IPS DF 4.7 (cell line): ENCODE data around the gene MAPK10.
A peak's percentile ranks its signal among the peaks of the same experiment; 100 is the strongest.

Experiments used
- DNase-seq: peaks from one replicate; pipeline ENCODE4 v3.0.0-alpha.2; 2013; ENCODE audit warnings: low spot score; ENCODE audit errors: extremely low read depth

The MAPK10 gene

DNA sequence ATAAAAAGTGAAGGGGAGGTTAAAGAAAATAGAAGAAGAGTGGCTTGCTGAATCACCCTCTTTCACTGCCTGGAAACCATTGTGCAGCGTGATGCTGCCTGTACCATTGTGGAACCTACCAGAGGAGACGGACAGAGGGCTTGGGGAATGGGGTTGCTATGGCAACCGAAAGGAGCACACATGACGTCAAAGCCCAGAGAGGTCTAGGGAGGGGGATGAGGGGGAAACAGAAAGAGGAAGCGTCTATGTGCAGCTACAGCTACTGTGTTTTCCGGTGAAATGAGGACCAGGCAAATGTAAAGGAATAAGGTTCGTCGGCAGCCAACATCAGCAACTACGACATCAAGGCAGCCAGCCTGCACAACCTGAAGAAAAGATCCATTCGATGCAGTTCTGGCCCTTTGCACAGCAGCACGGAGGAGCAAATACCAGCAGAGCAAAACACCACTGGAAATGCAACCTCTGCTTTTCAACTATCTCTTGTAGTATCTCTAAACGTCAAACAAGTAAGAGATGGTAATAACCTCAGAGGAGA, at the start of gene MAPK10:
Gene MAPK10 (minus strand): TSS at position 110 of the 535 bp plus-strand sequence.
- DNase-seq = peak; percentile 72

DNA sequence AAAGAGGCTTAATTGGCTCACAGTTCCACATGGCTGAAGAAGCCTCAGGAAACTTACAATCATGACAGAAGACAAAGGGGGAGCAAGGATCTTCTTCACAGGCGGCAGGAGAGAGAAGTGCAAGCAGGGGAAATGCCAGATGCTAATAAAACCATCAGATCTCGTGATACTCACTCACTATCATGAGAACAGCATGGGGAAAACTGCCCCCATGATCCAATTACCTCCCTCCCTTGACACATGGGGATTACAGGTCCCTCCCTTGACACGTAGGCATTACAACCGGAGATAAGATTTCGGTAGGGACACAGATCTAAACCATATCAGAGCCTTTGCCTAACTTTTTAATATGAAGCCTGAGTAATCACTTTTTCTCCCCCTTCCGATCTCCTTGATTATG, 43.7 kb upstream of the MAPK10 start:
- no peak for DNase-seq

DNA sequence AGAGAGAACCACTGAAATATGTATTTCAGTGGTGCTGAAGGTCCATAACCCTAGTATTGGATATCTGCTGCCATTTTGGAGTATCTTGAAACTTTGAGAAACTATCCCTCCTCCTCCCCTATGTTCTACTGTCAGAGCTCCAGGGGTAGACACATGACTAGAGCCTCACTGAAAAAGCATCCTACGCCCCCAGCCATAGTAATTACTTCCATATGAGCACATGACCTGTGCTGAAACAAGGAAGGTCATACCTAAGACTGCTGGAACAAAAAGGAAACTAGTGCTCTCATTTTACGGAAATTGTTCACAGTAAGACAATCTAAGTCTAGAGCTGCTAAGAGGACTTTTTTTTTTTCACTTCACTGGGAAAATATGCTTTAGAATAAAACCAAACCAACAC, 42.0 kb upstream of the MAPK10 start:
- DNase-seq = no peak

DNA sequence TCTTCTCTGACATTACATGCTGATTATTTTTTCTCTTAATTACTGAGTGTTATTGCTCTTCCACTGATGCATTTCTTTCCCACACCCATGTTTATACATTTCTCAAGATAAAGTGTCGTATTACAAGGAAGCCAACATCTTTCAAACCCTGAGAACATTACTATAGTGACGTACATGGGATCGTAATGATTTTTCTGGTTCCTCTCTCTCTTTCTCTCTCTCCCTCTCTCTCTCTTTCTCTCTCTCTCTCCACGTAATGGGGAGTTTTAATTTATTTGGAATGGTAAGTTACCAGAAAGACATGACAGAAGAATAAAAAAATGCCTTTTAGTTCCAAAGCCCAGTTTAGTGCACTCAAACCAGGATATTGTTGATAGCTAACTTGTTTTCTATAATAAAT, 40.4 kb upstream of the MAPK10 start:
- DNase-seq = no peak

DNA sequence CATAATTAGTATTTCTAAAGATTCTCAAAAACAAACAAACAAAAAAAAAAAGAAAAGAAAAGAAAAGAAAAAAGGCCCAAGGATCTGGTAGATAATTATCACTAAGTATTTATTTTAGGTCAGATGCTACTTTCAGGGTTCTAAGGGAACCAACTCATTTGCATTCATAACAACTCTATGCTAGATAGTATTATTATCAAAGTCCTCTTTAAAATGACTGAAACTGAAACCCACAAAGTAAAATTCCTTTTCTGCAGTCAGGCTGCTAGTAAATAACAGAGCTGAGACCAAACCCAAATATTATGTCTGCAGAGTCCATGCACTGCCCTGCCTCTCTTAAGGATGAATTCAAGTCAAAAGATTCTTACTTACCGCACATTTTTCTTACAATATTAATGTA, 38.3 kb upstream of the MAPK10 start:
- no peak for DNase-seq

DNA sequence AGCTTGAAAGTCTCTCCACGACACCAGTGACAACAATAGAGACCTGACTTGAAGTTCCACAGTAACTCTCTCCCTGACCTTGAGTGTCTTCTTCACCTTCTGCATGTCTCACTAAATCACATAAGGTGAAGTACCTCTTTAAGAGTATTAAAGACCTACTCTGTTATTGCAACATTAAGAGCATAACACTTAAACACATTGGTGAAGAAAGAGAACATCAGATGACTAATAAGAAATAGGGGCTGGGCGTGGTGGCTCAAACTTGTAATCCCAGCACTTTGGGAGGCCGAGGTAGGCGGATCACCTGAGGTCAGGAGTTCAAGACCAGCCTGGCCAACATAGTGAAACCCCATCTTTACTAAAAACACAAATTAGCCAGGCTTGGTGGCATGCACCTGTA, 33.9 kb upstream of the MAPK10 start:
- DNase-seq = no peak

DNA sequence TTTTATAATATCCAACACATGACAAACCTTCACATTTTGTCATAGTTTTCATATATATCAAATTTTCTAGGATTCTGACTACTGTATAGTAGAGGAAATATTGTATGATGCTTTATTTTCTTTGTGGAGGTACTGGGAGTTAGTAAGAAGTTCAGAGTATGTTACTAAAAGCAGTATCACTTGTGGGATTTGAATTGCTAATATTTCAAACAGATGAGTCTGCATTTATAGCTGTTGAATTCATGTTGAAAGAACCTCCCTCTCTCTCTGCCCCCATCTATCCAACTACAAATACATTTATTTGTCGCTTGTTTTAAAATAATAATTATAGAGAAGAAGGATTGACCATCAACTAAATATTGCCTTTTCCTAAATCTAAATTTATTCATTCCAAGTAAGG, 29.8 kb upstream of the MAPK10 start:
- no peak for DNase-seq

DNA sequence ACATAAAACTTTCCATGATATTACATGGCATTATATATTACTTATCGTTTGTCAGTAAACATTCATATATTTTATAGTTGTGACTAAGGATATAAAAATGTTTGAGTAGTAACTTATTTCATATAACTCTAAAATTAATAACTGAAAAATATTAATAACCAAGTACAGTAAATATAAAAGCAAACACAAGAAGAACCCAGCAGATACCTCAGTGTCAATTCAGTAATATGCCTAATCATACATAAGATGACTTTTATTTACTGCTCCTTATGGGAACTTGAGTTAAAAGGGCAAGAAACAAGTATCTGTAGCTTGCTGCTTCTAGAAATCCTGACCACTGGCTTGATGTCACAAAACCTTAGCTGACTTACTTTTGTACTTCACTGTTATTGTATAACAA, 28.4 kb upstream of the MAPK10 start:
- no peak for DNase-seq

DNA sequence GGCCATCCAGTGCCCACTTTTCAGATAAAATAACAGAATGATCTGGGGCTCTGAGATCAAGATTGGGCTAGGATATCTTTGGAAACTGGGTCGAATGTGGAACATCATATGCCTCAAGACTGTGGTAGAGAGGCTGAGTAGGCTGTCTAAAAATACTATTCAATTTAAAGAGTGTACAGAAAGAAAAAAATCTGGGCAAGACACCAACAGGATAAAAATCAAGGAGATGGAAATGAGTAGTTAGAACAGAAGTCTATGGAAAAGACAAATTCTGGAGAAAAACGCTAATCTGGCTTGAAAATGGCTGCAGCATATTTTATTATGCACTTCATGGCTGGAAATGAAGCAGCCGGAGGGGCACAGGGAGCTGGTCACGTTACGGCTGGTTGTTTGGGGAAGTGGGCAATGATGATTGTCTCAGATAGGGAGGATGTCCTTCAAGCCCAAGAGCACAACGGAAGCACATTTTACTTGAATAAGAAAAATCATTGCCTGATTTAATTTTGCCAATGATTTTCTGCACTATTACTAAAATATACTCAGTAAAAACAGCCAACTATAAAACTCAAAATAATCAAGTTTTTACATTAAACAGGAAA, 27.1 kb upstream of the MAPK10 start:
- DNase-seq = no peak

DNA sequence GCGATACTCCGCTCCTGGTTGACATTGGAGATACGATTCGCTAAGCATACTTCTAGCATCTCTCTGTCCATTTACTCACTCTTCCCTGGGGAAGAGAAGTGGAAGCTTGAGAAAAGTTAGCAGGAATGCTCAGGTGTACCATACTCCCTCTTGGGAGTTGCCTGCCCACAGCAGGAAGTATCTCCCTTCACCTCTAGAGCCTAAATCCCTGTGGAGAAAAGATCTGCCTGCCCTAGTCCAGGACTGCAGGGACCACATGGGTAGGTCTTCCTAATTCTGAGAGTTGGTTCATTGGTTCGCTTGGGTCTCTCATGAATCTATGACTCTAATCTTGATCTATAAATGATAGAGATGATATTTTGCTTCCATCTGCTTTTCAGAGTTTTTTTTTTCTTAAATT, 26.3 kb upstream of the MAPK10 start:
- no peak for DNase-seq

DNA sequence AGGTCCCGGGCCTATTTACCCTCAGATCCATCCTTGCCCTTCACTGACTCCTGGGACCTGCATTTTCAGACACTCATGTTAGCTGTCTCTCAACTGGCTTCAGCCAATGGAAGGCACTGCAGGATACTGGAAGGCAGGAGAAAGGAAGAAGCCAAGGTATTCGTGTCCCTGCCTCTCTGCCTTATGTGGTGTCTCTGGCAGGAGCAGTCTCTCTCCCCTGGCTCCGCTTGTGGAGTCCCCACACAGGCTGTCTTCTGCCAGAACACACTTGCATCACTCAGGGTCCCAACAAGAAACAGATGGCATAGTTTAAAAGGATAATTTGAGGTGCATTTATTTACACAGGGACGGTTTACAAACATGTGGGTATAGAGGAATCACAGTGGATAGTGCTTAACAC, 21.6 kb upstream of the MAPK10 start:
- DNase-seq = no peak

DNA sequence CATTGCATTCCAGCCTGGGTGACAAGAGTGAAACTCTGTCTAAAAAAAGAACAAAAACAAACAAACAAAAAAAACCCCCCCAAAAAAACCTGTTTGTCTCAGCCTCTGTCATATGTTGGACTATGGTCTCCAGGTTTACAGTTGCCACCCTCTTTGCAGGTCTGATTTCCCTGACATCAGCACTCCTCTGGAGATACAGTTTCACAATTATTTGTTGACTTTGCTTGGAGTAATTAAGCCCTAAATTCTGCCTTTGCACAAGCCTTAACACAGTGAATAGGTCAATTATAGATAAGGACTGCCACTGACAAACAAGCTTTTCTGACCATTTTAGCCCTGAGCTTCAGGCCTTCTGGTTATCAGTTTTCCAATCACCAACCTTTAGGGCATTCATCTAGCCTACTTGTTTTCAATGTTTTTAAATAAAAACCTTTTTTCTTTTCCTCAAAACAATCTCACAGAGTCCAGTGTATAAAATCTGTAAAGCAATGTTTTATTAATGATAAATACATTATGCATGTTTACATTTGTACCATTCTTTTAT, 20.4 kb upstream of the MAPK10 start:
- DNase-seq = no peak

DNA sequence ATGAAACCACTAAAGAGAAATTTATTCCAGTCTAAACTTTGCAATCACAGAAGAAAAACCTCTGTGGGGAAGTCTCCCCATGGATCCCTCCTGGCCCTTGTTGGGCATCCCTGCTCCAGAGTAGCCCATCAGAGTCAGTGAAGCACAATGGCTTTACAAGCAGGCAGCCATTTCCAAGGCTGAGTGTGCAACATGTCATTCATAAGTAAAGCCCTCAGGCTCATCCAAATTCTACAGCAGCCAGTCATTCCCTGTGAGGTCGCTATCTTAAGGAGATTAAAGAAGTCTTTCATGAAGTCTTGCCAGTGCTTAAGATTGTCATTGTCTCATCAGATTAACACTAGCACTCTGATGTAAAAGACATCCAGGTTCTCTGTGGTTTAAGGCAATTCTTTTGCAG, 17.0 kb upstream of the MAPK10 start:
- DNase-seq = no peak

DNA sequence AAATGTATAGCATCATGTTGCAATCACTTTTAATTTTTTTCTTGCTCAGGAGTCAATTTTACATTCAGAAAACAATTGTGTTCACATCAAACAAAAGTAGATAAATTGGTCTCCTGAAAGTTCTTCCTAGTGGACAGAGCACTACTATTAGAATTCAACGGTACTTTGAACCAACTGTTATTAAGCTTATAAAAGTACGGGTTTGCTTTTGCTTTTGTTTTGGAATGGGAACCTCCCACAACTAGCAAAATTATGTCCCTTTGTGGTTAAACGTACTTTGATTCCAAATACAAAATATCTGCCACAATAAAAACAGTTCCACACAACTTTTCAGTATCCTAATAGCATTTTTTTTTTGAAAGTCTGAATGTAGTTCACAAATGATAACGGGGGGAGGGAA, 8.6 kb upstream of the MAPK10 start:
- no peak for DNase-seq

DNA sequence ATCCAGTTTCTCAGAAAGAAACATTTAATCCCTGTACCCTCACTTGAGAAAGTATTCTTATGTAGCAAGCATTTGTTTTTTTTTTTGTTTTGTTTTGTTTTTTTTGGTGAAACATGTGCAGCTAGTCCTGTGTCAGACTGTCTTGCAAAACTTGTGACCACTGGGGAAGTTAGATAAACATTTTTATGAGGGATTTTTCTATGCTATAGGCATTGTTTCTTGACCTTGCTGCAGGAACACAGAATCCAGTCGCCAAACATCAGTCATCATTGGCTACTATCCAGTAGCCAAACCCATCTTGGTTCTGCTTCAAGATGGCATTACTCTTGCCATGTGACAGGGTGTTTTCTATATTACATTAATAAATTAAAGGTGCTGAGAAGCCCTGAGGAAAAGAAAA, 7.7 kb upstream of the MAPK10 start:
- DNase-seq = no peak

DNA sequence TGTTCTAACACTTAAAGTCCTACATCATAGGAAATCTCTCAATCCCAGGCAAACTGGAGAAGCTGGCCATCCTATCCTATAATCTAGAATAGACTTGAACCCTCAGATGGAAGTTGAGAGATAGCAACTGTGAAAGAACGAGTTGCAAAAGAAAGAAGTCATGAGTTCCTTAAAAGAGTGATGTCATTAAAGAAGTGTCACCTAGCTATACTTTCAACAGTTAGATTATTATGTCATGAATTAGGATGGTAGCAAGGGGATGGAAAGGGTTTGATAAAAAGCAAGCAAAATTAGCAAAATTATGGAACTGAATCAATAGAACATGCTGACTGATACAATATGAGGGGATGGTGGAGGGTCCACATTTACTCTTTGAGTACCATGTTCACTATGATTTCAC, 7.1 kb upstream of the MAPK10 start:
- DNase-seq = no peak

DNA sequence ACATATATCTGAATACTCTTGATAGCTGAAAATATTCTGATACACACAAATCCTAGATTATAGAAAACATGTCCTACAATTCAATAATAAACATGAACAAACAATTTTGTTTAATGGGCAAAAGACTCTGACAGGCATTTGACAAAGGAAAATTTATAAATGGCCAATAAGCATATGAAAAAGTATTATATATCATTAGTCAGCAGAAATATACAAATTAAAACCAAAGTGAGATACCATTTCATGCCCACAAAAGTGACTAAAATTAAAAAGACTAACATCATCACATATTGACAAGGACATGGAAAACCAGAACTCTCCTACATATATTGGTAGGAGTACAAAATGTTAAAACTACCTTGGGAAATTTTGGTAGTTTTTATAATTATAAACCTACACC, 2.7 kb upstream of the MAPK10 start:
- DNase-seq = no peak

DNA sequence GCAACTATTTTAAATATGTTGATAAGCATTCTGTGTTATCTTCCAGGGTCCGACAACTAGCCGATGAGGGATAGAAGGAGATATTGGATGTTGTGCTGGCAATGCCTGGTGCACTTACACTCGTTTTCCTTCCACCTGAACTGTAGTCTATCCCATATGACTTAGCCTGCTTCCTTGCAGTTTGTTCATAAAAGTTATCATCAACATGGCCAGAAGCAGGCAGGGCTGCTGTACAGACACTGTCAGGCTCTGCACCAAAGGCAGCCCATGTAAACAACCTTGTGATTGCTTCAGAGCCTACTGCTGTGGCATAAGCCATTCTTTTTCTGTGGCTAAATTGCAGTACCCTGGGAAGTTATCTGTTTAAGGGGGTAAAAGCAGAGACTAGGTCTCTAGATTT, 1.6 kb downstream of the MAPK10 start:
- DNase-seq = no peak

DNA sequence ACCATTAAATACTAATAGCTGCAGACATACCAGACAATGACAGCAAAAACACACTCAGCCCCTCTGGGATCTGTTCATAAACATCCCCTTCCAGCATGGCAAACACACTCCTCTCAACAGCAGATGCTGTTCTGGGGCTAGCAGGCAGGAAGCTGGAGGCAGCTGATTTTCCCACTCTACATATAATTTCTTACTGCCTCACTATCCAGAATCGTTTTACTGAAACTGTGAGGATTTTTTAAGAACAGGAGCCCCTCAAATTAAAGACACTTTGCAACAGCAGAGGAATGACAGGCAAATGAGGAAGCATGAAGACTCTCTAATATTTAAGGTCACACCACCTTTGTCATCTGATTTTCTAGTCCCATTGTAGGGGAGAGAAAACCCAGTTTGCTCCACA, 2.2 kb downstream of the MAPK10 start:
- DNase-seq = no peak

DNA sequence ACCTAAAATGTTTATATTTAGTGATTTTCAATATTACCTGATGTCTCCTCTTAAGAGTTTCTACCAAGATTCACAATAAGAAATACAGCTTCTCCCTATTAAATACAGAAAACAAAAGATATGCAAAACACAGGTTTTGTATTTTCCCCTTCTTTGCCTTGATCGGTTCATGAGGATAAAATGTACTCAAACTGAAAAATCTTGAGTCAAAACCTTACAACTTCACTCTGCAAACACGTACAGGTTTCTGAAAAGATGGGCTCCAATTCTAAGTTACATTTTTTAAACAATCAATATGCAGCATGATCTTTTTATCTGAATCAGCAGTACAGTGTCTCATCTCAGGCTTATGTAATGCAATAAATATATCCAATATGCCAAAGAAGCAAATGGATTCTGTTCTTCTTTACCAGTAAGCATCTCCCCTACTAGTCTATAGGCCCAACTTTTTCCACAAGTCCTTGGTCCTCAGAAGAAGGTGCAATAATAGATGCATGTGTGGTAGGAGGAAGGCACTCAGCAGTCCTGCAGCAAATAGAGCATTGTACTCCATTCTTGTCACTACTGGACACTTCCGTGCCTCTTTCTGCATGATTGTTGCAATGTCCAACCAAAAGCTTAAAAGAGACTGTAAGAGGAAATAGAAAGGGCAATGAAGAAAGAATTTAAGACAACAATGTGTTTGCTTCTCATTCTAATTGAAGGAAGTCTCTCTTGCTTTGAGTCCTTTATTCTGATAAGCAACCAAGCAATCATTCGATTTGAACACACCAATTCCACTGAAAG, 3.2 kb downstream of the MAPK10 start:
- no peak for DNase-seq

DNA sequence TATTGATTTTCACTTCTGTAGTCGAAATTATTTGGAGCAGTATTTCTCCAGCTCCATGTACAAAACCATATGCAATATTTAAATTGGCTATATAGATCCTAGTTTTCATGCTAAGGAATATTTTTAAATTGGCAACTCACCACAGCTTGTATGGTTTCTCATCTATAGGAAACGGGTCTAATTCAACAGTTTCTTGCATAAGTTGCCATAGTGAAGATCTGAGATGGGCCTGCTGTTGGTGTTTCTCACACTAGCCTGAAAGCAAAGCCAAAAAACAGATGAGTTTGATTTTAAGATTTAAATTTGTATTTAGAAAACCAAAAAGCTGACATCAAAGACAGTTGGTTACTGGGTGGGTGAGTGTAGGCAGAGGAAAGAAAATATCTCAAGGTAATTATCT, 5.5 kb downstream of the MAPK10 start:
- DNase-seq = no peak

DNA sequence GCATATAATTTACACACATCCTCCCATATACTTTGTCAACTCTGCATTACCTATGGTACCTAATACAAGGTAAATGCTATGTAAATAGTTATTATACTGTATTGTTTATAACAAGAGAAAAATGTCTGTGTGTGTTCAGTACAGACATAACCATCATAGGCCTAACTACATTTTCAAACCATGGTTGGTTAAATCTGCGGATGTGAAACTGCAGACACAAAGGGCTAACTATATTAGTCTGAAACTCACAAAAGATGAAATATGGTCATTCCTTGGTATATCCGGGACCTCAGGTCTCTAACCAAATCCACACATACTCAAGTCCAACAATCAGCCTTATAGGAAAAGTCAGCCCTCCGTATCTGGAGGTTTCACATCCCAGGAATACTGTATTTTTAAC, 13.5 kb downstream of the MAPK10 start:
- DNase-seq = no peak

DNA sequence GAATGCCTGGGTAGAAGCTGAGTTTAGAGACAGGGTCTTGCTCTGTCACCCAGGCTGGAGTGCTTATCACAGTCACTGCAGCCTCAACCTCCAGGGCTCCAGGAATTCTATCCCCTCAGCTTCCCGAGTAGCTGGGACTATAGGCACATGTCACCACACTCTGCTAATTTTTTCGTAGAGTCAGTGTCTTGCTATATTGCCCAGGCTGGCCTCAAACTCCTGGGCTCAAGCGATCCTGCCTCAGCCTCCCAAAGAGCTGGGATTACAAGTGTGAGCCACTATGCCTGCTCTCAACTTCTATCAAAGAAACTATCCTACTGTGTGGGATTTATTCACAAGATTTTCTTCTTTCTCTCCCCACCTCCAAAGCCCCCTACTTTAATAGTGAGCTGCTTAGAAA, 15.7 kb downstream of the MAPK10 start:
- no peak for DNase-seq
